HepG2 (cell line): Measurements from ENCODE around the gene SLBP.

Experiments used
- ELF4 ChIP-seq: sonication (generic); formaldehyde crosslinking; IDR thresholded peaks from 2 replicates; pipeline ENCODE4 v1.5.0; 2020; ENCODE audit warnings: missing genetic modification reagents, mild to moderate bottlenecking, moderate library complexity, borderline replicate concordance
- HHEX ChIP-seq: IDR thresholded peaks from 2 replicates; pipeline ENCODE4 v1.6.1; 2016; ENCODE audit warnings: control low read depth
- KDM4B ChIP-seq: sonication (generic); formaldehyde crosslinking; IDR thresholded peaks from 2 replicates; pipeline ENCODE4 v1.4.0; 2020; ENCODE audit warnings: missing genetic modification reagents
- KLF6 ChIP-seq: IDR thresholded peaks from 2 replicates; pipeline ENCODE4 v1.8.0; 2016; ENCODE audit warnings: missing biosample characterization, missing genetic modification reagents
- MNT ChIP-seq: fragments of 450-650 bp; IDR thresholded peaks from 2 replicates; pipeline ENCODE4 v1.6.1; 2016
- NR0B2 ChIP-seq: sonication (generic); formaldehyde crosslinking; IDR thresholded peaks from 2 replicates; pipeline ENCODE4 v1.4.0; 2020; ENCODE audit warnings: mild to moderate bottlenecking, missing genetic modification reagents
- RFX5 ChIP-seq: IDR thresholded peaks from 2 replicates; pipeline ENCODE4 v1.6.1; 2011; ENCODE audit warnings: low read depth, low read length, improper control_type of control experiment
- ZFP82 ChIP-seq: sonication (generic); formaldehyde crosslinking; IDR thresholded peaks from 2 replicates; pipeline ENCODE4 v1.5.1; 2020; ENCODE audit warnings: mild to moderate bottlenecking, missing genetic modification reagents, borderline replicate concordance
- ZFX ChIP-seq: sonication (generic); formaldehyde crosslinking; IDR thresholded peaks from 2 replicates; pipeline ENCODE4 v1.4.0; 2020; ENCODE audit warnings: mild to moderate bottlenecking, low read depth, missing genetic modification reagents, moderate library complexity
- ZNF274 ChIP-seq: sonication (generic); formaldehyde crosslinking; IDR thresholded peaks from 2 replicates; pipeline ENCODE4 v1.5.1; 2020; ENCODE audit warnings: mild to moderate bottlenecking, missing genetic modification reagents
- ZNF883 ChIP-seq: sonication (generic); formaldehyde crosslinking; IDR thresholded peaks from 2 replicates; pipeline ENCODE4 v1.5.1; 2020; ENCODE audit warnings: mild to moderate bottlenecking, missing genetic modification reagents; ENCODE audit errors: not compliant biosample characterization

- TF ChIP-seq NR0B2 (no peak), ELF4 (CRISPR knock-in tag) (no peak), KDM4B (CRISPR knock-in tag) (no peak), ZFX (CRISPR knock-in tag) (no peak), MNT (no peak), ZNF274 (CRISPR knock-in tag) (no peak), HHEX (CRISPR knock-in tag) (no peak), KLF6 (CRISPR knock-in tag) (no peak), ZFP82 (no peak), RFX5 (no peak), ZNF883 (CRISPR knock-in tag) (no peak)
Observed at GRCh38 chr4:1743975-1744374, 31.9 kb upstream of the SLBP start.
